Posterior vena cava (tissue), 2 donors: ENCODE measurements around the gene FBXO7. TPM values are rescaled to one million over a fixed set of nuclear protein-coding genes. Genes with fewer than 3 reads are reported as not detected.

Source experiments
- DNase-seq: peaks from one replicate; pipeline ENCODE4 v3.0.0-alpha.2; 2020; ENCODE audit warnings: low spot score
- intact Hi-C, 2 donors: fragments of 100-400 bp; cut with DNase I; formaldehyde crosslinking; loops; one replicate each; pipeline versions ENCODE4 v1.14.1 to v1.14.2; 2022 to 2023
- total RNA-seq, 2 donors: library from RNA; stranded (reverse); fragmentation: NEBNext Ultra II Directional; extraction: Animal tissue kit (Norgen Biotek cat#: 25700); gene quantifications; one replicate each; pipeline ENCODE4 v1.2.1, GENCODE V29; 2021
- donor health status: DM: yes; HTN: yes; CAD: no.
- donor health status: DM: yes; HTN: yes; CAD: no.

Gene FBXO7
- total RNA-seq, 2 donors from 2014 or later: 69.3 to 70.3 TPM

GRCh38 chr22:32482708-32483107 is 8.1 kb downstream of the FBXO7 start:
- intact Hi-C loops: no loop called here
- no peak for DNase-seq

- DNase-seq: no peak
- intact Hi-C loops: no loop called here
Measured at GRCh38 chr22:32486656-32487390, 12.2 kb downstream of the FBXO7 start.

- DNase-seq: no peak
- intact Hi-C loops: no loop called here
Measured at GRCh38 chr22:32487461-32487860, 12.8 kb downstream of the FBXO7 start.

GRCh38 chr22:32489377-32489776 is 14.8 kb downstream of the FBXO7 start:
- intact Hi-C loops: no loop called here
- no peak for DNase-seq

- intact Hi-C loops: no loop called here
- DNase-seq: no peak
Measured at GRCh38 chr22:32490279-32490678, 15.7 kb downstream of the FBXO7 start.

- no peak for DNase-seq
- intact Hi-C loops: no loop called here
Measured at GRCh38 chr22:32492111-32492510, 17.5 kb downstream of the FBXO7 start.

GRCh38 chr22:32493551-32493950 is 18.9 kb downstream of the FBXO7 start:
- no peak for DNase-seq

GRCh38 chr22:32494971-32495370 is 20.4 kb downstream of the FBXO7 start:
- DNase-seq: no peak
- intact Hi-C loops: no loop called here

More at GRCh38 chr22:32493551-32493950, 18.9 kb downstream of the FBXO7 start:
- intact Hi-C loops: no loop called here

- intact Hi-C loops: no loop called here
- DNase-seq: no peak
Measured at GRCh38 chr22:32499666-32500065, 25.1 kb downstream of the FBXO7 start.

- intact Hi-C loops: no loop called here
Measured at GRCh38 chr22:32501836-32502752, 27.5 kb downstream of the FBXO7 start.

GRCh38 chr22:32509045-32509444 is 34.4 kb downstream of the FBXO7 start:
- intact Hi-C loops: no loop called here
- no peak for DNase-seq

More at GRCh38 chr22:32501836-32502752, 27.5 kb downstream of the FBXO7 start:
- DNase-seq: no peak

- intact Hi-C loops: no loop called here
- DNase-seq: no peak
Measured at GRCh38 chr22:32511274-32511673, 36.7 kb downstream of the FBXO7 start.

GRCh38 chr22:32511776-32512175 is 37.2 kb downstream of the FBXO7 start:
- intact Hi-C loops: no loop called here
- DNase-seq: no peak

- DNase-seq: no peak
- intact Hi-C loops: no loop called here
Measured at GRCh38 chr22:32512267-32512982, 37.8 kb downstream of the FBXO7 start.

GRCh38 chr22:32515084-32515483 is 40.5 kb downstream of the FBXO7 start:
- no peak for DNase-seq
- intact Hi-C loops: no loop called here

- intact Hi-C loops: no loop called here
- no peak for DNase-seq
Measured at GRCh38 chr22:32517488-32517887, 42.9 kb downstream of the FBXO7 start.

- no peak for DNase-seq
- intact Hi-C loops: no loop called here
Measured at GRCh38 chr22:32517921-32518320, 43.3 kb downstream of the FBXO7 start.

- DNase-seq: no peak
- intact Hi-C loops: no loop called here
Measured at GRCh38 chr22:32518381-32518780, 43.8 kb downstream of the FBXO7 start.

GRCh38 chr22:32518848-32519247 is 44.2 kb downstream of the FBXO7 start:
- DNase-seq: no peak
- intact Hi-C loops: no loop called here

- no peak for DNase-seq
- intact Hi-C loops: no loop called here
Measured at GRCh38 chr22:32520612-32521011, 46.0 kb downstream of the FBXO7 start.
